GM23338 (cell line): Measurements from ENCODE around the gene TUBB2A. TPM values are rescaled to one million over a fixed set of nuclear protein-coding genes. Genes with fewer than 3 reads are reported as not detected.

ENCODE experiments used
- CREB1 ChIP-seq: fragments of 250-450 bp; sonication (Bioruptor Pico); IDR thresholded peaks from 2 replicates; pipeline ENCODE4 v1.5.0; 2020; ENCODE audit warnings: low read depth, mild to moderate bottlenecking, moderate library complexity
- NANOG ChIP-seq: IDR thresholded peaks from 2 replicates; pipeline ENCODE4 v1.6.1; 2016; ENCODE audit warnings: antibody characterized with exemption, borderline replicate concordance
- POLR2AphosphoS5 ChIP-seq: IDR thresholded peaks from 2 replicates; pipeline ENCODE4 v1.6.1; 2016; ENCODE audit warnings: antibody characterized with exemption, low read depth
- STAT1 ChIP-seq: IDR thresholded peaks from one replicate; pipeline ENCODE4 v1.6.1; 2016; ENCODE audit warnings: antibody characterized with exemption; ENCODE audit not compliant: unreplicated experiment
- ZNF114 ChIP-seq: fragments of 250-450 bp; sonication (Bioruptor Pico); IDR thresholded peaks from 2 replicates; pipeline ENCODE4 v1.5.0; 2020; ENCODE audit warnings: mild to moderate bottlenecking, moderate library complexity
- polyA plus RNA-seq: library from polyadenylated mRNA; unstranded; fragments of >200 nt; fragmentation: Nextera tagmentation; extraction: Ambion mirVana; gene quantifications from 2 replicates; pipeline ENCODE4 v1.2.1, GENCODE V29; 2016
- total RNA-seq: library from RNA; depleted of rRNA; stranded (reverse); fragments of >200 nt; shearing (Covaris generic); gene quantifications from 2 replicates; pipeline ENCODE4 v1.2.3, GENCODE V29; 2014
- TF ChIP-seq, protein P1 (sequence below): fragments of 250-450 bp; sonication (Bioruptor Pico); IDR thresholded peaks from 2 replicates; pipeline ENCODE4 v1.5.0; 2020; ENCODE audit warnings: mild to moderate bottlenecking, moderate library complexity
- TF ChIP-seq, protein P2 (sequence below), 2 experiments: fragments of 200-600 bp in 1 of 2; sonication (generic) in 1 of 2; conservative IDR thresholded peaks; 2 replicates each; pipeline versions ENCODE4 v1.5.1 to v1.6.1; 2016 to 2017; ENCODE audit warnings: antibody characterized with exemption in 2 of 2, low read depth in 2 of 2, mild to moderate bottlenecking in 2 of 2, moderate library complexity in 1 of 2
- TF ChIP-seq, protein P3 (sequence below): IDR thresholded peaks from 2 replicates; pipeline ENCODE4 v1.6.1; 2016; ENCODE audit warnings: antibody characterized with exemption

Gene TUBB2A
- total and polyA plus RNA-seq, 2 experiments from 2014 or later: 305 to 376 TPM

DNA sequence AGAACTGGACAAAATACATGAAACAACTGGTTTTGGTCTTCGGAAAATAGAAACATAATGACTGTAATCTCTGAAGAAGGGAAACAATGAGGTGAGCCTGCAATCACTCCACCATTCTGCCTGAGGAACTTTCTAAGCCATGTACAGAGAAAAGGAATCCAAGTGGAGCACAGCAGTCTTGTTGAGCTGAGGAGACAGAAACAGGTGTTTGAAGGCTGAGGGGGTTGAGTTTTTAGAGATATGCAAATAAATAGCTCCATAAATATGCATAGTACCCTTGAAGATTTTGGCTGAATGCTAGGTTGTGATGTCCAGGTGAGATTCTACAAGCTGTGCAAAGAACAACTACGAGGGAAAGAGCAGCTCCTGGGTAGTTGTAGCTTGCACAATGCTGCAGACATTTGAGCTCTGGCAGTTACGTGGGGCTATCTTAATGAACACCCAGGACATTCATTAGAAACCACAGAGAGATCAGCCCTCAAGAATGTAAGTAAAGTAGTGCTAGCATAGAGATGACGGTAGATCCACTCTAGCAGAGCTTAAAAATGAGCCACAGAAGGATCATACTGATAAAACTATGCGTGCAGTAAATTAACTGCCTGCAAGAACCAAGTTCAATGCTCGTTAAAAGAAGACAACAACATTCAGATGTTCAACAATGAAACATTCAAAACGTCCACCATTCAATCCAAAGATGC lies 45.8 kb upstream of the TUBB2A start (continued):
- TF ChIP-seq, protein P1, sequence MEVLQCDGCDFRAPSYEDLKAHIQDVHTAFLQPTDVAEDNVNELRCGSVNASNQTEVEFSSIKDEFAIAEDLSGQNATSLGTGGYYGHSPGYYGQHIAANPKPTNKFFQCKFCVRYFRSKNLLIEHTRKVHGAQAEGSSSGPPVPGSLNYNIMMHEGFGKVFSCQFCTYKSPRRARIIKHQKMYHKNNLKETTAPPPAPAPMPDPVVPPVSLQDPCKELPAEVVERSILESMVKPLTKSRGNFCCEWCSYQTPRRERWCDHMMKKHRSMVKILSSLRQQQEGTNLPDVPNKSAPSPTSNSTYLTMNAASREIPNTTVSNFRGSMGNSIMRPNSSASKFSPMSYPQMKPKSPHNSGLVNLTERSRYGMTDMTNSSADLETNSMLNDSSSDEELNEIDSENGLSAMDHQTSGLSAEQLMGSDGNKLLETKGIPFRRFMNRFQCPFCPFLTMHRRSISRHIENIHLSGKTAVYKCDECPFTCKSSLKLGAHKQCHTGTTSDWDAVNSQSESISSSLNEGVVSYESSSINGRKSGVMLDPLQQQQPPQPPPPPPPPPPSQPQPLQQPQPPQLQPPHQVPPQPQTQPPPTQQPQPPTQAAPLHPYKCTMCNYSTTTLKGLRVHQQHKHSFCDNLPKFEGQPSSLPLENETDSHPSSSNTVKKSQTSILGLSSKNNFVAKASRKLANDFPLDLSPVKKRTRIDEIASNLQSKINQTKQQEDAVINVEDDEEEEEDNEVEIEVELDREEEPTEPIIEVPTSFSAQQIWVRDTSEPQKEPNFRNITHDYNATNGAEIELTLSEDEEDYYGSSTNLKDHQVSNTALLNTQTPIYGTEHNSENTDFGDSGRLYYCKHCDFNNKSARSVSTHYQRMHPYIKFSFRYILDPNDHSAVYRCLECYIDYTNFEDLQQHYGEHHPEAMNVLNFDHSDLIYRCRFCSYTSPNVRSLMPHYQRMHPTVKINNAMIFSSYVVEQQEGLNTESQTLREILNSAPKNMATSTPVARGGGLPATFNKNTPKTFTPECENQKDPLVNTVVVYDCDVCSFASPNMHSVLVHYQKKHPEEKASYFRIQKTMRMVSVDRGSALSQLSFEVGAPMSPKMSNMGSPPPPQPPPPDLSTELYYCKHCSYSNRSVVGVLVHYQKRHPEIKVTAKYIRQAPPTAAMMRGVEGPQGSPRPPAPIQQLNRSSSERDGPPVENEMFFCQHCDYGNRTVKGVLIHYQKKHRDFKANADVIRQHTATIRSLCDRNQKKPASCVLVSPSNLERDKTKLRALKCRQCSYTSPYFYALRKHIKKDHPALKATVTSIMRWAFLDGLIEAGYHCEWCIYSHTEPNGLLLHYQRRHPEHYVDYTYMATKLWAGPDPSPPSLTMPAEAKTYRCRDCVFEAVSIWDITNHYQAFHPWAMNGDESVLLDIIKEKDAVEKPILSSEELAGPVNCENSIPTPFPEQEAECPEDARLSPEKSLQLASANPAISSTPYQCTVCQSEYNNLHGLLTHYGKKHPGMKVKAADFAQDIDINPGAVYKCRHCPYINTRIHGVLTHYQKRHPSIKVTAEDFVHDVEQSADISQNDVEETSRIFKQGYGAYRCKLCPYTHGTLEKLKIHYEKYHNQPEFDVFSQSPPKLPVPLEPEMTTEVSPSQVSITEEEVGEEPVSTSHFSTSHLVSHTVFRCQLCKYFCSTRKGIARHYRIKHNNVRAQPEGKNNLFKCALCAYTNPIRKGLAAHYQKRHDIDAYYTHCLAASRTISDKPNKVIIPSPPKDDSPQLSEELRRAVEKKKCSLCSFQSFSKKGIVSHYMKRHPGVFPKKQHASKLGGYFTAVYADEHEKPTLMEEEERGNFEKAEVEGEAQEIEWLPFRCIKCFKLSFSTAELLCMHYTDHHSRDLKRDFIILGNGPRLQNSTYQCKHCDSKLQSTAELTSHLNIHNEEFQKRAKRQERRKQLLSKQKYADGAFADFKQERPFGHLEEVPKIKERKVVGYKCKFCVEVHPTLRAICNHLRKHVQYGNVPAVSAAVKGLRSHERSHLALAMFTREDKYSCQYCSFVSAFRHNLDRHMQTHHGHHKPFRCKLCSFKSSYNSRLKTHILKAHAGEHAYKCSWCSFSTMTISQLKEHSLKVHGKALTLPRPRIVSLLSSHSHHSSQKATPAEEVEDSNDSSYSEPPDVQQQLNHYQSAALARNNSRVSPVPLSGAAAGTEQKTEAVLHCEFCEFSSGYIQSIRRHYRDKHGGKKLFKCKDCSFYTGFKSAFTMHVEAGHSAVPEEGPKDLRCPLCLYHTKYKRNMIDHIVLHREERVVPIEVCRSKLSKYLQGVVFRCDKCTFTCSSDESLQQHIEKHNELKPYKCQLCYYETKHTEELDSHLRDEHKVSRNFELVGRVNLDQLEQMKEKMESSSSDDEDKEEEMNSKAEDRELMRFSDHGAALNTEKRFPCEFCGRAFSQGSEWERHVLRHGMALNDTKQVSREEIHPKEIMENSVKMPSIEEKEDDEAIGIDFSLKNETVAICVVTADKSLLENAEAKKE (CRISPR knock-in tag): no peak
- TF ChIP-seq NANOG (no peak), POLR2AphosphoS5 (no peak), ZNF114 (CRISPR knock-in tag) (no peak), CREB1 (CRISPR knock-in tag) (no peak), STAT1 (no peak)
- TF ChIP-seq, protein P2, sequence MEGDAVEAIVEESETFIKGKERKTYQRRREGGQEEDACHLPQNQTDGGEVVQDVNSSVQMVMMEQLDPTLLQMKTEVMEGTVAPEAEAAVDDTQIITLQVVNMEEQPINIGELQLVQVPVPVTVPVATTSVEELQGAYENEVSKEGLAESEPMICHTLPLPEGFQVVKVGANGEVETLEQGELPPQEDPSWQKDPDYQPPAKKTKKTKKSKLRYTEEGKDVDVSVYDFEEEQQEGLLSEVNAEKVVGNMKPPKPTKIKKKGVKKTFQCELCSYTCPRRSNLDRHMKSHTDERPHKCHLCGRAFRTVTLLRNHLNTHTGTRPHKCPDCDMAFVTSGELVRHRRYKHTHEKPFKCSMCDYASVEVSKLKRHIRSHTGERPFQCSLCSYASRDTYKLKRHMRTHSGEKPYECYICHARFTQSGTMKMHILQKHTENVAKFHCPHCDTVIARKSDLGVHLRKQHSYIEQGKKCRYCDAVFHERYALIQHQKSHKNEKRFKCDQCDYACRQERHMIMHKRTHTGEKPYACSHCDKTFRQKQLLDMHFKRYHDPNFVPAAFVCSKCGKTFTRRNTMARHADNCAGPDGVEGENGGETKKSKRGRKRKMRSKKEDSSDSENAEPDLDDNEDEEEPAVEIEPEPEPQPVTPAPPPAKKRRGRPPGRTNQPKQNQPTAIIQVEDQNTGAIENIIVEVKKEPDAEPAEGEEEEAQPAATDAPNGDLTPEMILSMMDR (conservative IDR thresholded peaks at IDR 0.05; ENCODE audit: low read depth in 2 of 2): no peak
- TF ChIP-seq, protein P3, sequence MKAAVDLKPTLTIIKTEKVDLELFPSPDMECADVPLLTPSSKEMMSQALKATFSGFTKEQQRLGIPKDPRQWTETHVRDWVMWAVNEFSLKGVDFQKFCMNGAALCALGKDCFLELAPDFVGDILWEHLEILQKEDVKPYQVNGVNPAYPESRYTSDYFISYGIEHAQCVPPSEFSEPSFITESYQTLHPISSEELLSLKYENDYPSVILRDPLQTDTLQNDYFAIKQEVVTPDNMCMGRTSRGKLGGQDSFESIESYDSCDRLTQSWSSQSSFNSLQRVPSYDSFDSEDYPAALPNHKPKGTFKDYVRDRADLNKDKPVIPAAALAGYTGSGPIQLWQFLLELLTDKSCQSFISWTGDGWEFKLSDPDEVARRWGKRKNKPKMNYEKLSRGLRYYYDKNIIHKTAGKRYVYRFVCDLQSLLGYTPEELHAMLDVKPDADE: no peak
